ENCODE measurements around the gene CHMP4B.

The CHMP4B gene

GRCh38 chr20:33841436-33841799 lies 30.3 kb downstream of the CHMP4B start:
- DNase-seq: no peak

- no peak for DNase-seq
Observed at GRCh38 chr20:33842346-33842745, 31.2 kb downstream of the CHMP4B start.

- no peak for DNase-seq
Observed at GRCh38 chr20:33843050-33843449, 31.9 kb downstream of the CHMP4B start.

DNA sequence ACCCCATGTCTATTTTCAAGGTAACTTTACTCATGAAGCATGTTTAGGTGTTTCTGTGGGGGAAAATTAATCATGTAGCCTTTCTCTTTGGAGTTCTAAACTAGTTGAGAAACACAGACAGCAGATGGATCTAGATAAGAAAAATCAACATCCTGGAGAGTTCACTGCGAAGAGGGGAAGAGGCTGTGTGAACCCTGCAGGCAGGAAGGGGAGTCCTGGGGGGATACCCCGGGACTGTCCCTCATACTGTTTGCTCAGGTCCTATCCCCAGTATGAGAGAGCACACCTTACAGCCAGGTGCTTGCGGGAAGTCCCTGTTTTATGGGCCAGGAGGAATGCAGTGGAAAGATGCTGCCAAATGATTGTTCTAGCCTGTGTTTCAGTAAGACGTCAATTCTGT lies 32.7 kb downstream of the CHMP4B start:
- no peak for DNase-seq

DNA sequence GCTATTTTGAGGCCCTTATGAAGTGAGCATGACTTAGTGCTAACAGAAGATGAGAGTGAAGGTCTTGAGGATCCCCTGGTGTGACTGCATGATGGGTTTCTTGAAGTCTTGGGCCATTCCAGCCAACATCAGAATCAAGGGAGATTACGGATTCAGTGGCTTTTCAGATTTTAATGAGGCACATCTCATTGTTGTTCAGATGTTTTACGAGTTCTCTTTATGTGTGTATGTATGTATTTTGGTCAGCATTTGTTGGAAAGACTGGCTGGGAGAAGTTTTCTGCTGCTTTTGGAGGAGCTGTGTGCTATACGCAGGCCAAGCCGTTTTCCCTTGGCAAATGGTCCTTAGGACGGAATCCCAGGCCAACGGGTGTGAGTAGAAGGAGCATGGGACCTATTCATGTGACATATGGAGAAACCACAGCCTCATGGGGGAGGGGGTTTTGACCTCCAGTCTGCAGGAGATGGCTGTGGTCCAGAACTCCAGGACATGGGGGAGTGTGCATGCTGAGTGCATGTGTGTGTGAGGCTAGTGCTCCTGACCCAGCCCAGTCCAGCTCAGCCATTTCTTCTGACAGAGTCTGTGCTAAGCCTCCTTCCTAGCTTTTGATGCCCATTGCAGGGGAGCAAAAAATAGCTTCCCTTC lies 35.3 kb downstream of the CHMP4B start:
- DNase-seq: no peak

DNA sequence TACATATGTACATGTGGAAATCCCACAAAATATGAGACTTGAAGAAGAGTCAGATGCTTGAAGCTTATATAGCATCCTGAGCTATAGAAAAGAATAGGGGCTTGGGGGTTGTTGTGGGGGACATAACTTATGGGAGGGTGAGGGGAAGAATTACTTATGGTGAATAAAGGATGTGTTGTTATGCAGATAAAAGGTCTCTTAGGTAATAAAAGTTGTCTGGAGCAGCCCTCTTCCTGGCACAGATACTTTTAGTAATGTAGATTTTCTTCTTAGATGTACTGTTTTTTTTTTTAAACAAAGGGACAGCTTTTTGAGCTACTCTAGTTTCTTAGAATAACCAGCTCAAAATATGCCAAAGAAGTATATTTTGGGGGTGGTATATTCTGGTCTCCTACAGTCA lies 35.9 kb downstream of the CHMP4B start:
- DNase-seq: no peak

DNA sequence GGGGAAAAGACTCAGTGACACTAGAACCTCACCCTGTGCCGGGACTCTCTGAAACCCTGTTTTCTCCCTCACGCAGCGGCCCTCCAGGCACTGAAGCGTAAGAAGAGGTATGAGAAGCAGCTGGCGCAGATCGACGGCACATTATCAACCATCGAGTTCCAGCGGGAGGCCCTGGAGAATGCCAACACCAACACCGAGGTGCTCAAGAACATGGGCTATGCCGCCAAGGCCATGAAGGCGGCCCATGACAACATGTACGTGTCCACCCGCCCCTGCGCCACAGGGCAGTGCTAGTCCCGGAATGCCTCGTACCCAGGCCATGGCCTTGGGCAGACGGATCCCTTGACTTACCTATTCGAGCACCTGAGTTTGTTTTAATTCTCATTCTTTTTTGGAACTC lies 37.2 kb downstream of the CHMP4B start:
- DNase-seq: no peak

DNA sequence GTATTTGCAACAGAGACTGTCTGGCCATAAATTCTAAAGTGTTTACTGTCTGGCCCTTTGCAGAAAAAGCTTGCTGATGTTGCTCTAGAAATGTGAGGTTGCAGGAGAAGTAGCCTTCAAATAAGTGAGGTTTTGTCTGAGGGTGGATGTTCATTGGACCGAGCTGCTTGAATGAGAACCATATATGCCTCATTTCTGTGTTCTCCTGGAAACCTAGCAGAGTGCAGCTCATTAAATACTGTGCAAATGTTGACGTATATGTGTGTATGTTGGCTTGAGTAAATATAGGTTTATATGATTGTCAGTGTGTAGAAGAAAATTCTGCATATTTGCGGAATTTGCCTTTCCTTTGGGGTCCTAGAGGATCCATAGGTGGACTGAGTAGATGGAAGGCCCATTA lies 39.0 kb downstream of the CHMP4B start:
- DNase-seq: no peak

DNA sequence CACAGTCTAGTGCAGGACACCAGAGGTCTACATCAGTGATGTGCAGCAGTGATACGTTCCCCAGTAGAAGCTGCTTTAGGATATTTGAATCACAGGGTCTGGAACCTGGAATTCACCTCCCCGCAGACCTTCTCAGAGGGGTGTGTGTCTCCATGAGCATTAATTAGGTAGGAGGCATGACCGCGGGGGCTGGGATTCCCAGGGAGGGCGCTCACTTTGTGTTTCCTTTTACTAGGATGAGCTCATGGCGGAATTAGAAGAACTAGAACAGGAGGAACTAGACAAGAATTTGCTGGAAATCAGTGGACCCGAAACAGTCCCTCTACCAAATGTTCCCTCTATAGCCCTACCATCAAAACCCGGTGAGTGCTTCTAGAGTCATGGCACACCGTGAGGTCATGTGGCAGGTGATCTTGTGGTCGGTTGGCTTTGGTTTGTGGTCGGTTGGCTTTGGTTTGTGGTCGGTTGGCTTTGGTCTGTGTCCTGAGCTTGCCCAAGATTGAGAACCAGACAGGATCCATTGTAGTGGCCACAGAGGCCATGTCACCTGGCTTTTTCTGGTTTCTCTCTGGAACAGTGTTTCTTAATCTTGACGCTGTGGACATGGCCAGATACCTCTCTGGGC lies 40.8 kb downstream of the CHMP4B start:
- DNase-seq: no peak

DNA sequence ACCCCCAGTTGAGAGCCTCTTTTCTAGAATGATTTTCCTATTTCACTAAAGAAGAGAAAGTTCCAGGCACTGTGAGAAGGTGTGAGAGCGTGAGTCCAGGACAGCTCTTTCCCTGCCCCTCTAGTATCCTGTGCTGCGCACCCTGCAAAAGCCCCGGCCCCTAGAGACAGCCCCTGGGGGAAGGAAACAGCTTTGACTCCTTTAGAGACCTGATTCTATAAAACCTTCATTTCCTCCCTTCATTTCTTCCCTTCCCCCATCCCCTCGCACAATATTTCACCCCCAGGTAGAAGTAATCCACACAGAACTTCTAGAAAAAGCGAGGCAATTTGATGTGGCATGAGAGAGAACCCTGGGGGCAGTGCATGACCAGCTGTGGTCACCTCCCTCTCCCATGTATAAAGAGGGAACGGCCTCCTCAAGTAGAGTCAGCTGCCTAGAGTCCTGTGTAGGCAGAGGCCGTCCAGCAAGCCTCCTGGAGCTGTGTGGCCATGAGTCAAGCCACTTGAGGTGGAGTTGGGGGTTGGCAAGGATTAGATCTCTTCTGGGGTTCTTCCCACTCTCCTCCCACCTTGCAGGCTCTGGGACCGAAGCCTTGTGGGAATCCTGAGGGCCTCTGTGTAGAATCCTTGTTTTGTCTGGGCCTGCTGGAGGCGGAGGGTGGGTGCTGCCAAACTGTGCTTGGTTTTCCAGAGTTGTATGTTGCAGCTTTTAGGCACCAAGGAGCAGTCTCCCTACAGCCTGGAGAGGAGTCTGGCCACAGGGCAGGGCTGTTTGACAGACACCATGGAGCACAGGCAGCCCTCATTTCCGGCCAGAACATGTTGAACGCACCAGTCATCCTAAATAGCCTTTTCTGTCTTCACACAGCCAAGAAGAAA lies 41.7 kb downstream of the CHMP4B start:
- DNase-seq: no peak

- DNase-seq: no peak
Observed at GRCh38 chr20:33853507-33853813, 42.3 kb downstream of the CHMP4B start.

DNA sequence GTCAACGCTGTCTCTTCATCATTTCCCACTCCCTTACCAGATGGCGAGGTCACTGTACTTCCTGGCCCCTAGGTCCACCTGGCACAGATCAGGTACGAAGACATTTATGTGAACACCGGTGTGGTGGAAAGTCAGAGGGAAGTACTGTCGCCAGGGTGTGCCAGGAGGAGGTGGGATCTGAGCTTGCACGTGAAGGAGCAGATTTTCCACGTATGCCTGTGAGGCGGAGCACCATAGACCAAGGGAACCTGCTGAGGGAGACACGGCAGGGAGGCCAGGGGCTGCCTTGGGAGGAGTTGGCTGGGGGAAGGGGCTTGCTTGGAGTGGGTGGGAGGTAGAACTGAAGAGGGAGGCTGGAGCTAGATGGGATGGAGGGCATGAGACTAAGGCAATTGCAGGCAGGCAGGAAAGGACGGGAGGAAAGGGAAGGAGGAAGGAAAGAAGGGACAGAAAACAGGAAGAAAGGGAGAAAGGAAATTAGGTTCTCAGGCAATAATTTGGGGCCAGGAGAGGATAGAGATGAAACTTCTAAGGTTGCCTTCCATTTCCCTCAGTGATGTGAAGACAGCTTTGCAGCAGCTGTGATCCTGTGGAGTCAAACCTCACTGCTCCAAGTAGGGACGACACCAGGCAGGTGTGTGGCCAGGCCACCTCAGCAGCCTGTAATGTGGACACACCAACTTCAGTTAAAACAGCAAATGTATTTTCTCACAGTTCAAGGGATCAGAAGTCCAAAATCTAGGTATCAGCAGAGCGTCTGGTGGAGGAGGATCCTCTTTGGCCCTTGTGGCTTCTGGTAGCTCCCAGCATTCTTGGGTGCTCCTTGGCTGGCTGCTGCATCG lies 46.8 kb downstream of the CHMP4B start:
- DNase-seq: no peak

DNA sequence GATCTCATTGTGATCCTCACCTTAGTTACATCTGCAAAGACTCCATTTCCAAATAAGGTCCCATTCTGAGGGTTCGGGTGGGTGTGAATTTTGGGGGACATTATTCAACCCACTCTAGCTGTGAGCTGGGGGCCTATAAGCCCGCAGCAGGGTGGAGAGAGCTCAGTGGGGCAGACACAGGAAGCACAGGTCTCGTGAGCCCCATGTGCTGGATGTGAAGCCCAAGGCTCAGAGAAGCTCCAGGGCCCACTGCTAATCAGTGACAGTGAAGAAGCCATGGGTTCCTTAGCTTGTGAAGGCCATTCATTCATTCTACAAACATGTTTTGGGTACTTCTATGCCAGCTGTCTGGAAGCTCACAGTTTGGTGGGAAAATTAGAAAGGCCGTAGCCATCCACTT lies 47.5 kb downstream of the CHMP4B start:
- no peak for DNase-seq

DNA sequence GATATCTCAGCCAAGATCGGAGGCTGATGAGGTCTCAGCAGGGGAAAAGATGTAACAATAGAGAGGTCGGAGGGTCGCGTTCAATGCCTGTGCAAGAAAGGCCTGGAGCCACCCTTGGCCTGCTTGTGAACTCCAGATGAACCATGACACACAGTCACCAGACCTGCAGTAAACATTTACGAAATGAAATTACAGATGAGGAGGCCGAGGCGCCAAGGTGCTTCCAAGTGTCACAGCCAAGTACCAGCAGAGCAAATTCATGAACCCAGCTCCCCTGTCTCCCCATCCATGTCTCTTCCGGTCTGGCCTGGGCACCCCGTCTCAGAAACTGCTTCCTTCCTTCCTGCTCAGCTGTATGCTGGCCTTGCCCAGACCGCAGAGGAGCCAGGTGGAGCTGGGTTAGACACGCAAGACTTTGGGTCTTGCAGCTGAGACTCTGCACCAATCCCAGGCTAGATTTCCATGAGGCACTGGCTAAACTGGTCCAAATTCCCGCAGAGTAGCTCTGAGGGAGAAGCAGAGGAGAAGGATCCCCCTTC lies 48.1 kb downstream of the CHMP4B start:
- no peak for DNase-seq

GRCh38 chr20:33859751-33860150 lies 48.6 kb downstream of the CHMP4B start:
- DNase-seq: no peak

- DNase-seq: no peak
Observed at GRCh38 chr20:33861458-33861857, 50.3 kb downstream of the CHMP4B start.

GRCh38 chr20:33862709-33863403 lies 51.7 kb downstream of the CHMP4B start:
- DNase-seq: peak; percentile 41

DNA sequence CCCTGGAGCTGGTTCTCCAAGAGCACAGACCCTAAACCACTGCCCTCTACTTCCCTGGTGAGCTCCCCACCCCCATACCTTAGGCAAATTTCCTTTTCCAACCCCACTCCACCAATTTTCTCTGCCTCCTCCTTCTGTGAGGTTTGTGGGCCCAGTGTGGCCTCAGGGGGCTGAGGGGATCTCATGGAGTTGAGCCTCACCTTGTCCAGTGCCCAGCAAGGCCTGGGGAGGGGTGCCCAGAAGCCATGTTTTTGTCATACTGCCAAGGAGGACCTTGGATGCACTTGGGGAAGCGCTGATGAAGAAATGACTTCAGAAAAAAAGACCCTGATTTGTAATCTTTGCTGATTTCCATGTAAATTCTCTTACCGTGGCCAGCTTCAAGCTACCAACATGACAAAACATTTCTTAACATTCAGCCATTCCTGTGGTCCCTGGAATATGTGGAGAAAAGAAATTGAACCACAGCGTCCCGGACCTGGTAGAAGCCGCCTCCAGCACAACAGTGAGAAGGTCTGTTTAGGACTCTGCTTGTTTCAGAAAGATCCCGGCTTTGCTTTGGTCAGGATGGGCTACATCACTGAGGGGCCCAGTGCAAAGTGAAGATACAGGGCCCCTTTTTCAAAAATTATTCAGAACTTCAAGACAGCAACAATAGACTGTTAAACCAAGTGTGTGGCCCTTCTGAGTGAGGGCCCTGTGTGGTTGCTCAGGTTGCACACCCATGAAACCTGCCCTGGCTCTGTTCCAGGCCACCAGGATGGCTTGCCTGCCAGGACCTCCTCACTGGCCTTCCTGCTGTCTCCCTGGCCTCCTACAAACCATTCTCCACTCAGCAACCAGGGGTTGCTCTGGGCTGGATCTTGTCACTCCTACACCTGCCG lies 52.5 kb downstream of the CHMP4B start:
- no peak for DNase-seq

- DNase-seq: no peak
Observed at GRCh38 chr20:33864324-33864963, 53.3 kb downstream of the CHMP4B start.

DNA sequence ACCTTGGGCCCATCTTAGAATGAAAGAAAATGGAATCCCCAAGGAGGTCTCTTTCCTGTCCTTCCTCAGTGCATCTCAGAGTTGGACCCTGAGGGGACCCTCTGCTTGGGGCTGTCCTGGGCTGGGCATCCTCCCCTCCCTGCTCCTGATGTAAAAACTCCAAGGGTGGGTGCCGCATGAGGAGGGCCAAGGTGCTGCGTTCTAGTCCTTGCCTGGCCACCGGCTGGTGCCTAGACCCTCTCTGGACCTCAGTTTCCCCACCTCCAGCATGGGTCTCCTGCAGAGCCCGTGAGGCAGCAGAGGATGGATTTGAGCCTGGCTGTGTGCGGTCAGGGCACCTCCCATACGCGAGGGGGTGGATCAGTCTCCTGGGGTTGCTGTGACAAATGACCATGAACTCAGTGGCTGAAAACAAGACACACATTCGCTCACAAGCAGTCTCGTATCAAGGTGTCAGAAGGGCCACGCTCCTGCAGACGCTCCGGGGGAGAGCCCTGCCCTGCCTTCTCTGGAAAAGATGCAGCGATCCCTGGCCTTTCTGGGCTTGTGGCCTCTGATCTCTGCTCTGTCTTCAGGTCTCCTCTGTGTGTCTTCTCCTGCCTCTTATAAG lies 54.7 kb downstream of the CHMP4B start:
- no peak for DNase-seq
